HG03025 (cell line): ENCODE measurements around the gene CALCA.
"Not testable (repeated sequence)": the region's sequence is repeated elsewhere in the genome, so short reads cannot be mapped to it uniquely, and the experiment has no call there.

ENCODE experiments used
- ATAC-seq: cut with Tn5 transposase; IDR thresholded peaks from one replicate; pipeline ENCODE4 v1.9.1; 2021; ENCODE audit warnings: mild to moderate bottlenecking, moderate library complexity; ENCODE audit not compliant: unreplicated experiment, low FRiP score

CALCA gene, protein sequence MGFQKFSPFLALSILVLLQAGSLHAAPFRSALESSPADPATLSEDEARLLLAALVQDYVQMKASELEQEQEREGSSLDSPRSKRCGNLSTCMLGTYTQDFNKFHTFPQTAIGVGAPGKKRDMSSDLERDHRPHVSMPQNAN

GRCh38 chr11:14971865-14972580, at the start of gene CALCA:
Gene CALCA (minus strand): TSS chr11:14972351. CDS start chr11:14971192, 1,159 bp downstream.
- ATAC-seq, result no peak

DNA sequence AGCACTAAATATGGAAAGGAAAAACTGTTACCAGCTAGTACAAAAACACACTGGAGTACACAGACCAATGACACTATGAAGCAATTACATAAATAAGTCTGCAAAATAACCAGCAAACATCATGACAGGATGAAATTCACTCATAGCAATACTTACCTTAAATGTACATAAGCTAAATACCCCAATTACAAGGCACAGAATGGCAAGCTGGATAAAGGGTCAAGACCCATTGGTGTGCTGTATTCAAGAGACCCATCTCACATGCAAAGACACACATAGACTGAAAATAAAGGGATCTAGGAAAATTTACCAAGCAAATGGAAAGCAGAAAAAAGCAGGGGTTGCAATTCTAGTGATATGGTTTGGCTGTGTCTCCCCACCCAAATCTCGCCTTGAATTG, 44.0 kb upstream of the CALCA start:
- ATAC-seq, result no peak

GRCh38 chr11:15011776-15012345, 39.7 kb upstream of the CALCA start:
- no peak for ATAC-seq

- no peak for ATAC-seq
These were observed 38.7 kb upstream of the CALCA start for GRCh38 chr11:15010865-15011264.

DNA sequence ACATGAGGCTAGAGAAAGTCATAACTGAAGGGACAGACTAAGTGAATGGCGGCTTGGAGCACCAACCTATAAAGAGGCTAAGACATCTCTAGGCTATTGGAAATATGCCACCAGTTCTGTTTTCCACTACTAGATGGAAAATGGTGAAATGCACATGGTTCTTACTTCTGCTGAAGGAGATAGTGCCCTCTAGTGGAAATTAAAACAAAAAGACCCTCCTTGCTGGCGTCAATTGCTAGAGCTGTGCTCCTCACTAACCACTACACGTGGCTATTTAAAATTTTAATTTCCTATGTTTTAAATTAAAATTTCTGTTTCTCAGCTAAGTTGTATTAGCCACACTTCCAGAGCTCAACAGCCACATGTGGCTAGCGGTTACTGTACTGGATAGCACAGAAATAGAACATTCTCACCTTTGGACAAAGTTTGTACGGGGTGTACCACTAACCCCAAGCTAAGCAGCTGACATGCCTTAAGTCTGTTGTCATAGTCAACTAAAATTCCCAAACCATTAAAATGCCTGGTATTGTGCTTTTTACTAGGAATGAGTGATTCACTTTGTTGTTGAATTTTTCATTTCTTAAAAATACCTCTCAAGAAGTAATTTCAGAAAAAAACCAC, 34.1 kb upstream of the CALCA start:
- no peak for ATAC-seq

GRCh38 chr11:14988133-14988532, 16.0 kb upstream of the CALCA start:
- not testable (repeated sequence) for ATAC-seq

DNA sequence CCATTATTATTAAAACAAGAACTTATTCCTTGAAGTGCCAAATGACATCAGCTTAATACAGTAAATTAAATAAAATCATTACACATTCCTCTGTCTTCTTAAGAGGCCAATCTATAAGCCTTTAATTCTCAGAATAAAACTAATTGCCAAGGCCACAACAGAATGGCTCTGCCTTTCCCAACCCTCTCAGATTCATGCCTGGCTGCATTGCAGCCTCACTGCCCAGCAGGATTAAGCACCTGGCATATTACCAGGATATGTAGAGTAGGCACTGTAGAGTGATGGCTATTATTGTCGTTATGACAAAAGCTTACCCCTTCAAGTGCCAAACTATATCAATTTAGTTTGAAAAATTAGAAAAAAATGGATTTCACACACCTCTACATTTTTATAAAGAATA, 9.4 kb upstream of the CALCA start:
- no peak for ATAC-seq

- no peak for ATAC-seq
These were observed 8.7 kb upstream of the CALCA start for GRCh38 chr11:14980854-14981253.

DNA sequence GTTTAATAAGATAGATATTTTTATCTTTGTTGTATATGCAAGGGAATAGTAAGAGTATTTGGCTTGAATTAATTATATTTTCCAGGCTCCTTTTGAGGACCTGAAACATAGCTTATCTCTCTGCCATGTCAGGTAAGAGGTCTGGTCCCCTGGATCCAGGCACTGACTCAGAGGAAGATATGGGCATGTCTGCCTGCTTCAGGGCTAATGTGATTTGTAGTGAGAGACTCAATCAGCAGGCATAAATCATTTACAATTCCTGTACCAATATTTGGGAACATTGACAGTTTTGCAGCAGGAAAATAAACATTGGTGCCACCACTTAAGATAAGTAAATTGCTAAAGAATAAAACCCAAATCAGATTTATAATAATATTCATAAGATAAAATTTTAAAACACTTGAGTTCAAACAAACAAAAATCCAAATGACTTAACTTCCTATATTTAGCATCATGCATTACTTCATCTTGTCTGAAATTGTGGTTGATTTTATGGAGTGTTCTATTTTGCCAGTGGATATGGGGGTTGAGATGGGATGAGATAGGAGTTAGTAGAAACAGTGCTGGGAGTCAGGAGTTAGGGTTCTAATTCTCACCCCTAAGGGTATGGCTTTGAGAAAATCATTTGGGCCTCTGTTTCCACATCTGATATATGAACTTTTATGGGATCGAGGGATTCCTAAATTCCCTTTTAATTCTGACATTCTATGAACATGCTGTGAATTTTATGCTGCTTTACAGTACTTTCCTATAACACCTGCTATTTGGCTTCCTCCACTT, 5.1 kb upstream of the CALCA start:
- no peak for ATAC-seq

GRCh38 chr11:14975252-14975587, 3.1 kb upstream of the CALCA start:
- ATAC-seq, result no peak

GRCh38 chr11:14974515-14975251, 2.5 kb upstream of the CALCA start:
- no peak for ATAC-seq

DNA sequence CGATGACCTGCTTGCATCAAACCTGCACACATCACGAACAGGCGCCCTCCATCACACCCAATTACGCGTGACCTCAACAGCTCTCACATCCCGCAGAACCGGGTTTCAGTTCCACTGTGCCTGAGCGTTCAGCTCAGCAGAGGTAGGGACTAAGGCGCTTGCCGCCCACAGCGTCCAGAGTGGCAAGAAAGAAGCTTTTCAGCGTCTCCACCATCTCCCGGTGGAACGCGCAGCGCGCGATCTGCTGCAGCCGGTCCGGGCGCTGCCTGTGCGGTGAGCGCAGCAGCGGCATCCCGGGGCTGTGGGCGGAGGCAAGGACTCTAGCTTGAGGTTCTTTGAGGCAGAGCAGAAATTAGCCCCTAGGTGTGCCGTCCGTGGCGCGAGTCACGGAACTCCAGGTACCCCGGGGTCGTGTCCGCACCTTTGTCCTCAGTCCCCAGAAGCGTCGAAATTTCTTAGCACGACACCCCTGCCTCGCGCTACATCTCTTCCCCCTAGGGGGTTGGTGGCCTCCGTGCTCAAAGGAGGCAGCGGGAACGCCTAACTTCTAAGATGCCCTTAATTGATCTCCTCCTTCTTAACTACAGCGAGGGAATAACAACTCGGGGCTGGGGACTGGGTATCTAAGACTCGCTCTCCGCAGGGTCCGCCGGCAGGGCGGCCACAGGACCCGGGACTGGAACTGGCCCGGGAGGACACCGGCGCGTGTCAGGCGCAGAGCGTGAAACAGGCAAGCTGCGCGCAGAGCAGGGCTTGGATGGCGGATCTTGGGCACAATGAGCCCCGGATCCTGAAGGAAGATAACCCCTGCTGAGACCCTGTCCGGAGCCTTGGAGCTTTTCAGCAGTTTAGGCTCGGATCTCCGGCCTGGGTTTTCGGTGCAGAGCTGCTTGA, 1.7 kb upstream of the CALCA start:
- no peak for ATAC-seq

- ATAC-seq, result no peak
These were observed 687 bp upstream of the CALCA start for GRCh38 chr11:14972581-14973495.

GRCh38 chr11:14969901-14970323, 2.2 kb downstream of the CALCA start:
- ATAC-seq, result peak; percentile 45

DNA sequence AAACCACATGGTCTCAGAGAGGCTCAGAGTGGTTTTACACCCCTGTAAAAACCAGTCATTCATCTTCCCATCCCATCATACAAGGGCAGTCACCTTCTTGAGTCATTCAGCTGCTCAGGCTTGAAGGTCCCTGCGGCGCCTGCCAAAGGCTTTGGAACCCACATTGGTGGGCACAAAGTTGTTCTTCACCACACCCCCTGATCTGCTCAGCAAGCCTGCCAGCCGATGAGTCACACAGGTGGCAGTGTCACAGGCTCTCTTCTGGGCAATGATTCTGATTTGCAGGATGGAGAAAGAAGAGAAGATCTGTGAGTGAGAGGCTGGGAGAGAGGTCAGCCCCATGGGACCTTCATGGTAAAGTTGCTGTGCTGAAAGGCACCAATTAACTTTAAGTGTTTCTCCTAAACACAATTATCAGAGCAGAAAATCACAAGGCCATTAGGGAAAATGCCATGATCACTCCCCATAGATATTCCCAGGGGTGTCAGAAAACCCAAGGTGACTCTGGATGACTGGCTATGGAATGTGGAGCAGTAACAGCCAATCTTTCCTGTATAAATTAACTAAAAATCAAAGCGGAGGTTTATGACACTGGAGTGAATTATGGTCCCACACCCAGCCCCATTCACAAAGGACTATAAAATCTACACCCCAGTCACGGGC, 4.4 kb downstream of the CALCA start:
- ATAC-seq, result no peak

DNA sequence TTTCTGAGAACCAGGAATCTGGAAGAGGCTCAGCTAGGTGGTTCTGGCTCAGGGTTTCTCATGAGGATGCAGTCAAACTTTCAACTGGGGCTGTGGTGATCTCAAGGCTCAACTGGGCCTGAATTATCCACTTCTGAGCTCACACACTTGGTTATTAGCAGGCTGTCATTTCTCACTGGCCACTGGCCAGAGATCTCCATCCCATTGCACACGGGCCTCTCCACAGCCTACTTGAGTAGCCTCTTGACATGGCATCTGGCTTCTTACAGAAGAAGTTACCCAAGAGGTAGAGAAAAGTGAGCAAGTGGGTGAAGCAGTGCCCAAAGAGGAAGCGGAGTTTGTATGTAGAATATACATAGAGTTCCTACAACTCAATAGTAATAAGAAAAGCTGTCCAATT, 16.0 kb downstream of the CALCA start:
- no peak for ATAC-seq

DNA sequence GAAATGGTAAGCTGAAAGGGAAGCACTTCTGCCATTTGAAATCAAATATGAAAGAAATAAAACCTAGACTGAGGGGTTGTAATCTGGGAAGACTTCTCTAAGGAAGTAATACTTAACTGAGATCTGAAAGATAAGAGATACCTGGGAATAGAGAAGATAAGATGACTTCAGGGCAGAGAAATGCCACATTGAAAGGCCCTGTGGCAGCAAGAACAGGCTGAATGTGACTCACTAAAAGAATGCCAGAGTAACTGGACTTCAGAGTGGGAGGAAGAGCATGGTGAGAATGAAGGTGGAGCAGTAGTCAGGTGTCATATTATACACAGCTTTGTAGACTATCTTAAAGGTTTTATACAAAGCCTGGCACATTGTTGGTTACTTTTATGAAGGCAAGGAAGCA, 17.6 kb downstream of the CALCA start:
- no peak for ATAC-seq

DNA sequence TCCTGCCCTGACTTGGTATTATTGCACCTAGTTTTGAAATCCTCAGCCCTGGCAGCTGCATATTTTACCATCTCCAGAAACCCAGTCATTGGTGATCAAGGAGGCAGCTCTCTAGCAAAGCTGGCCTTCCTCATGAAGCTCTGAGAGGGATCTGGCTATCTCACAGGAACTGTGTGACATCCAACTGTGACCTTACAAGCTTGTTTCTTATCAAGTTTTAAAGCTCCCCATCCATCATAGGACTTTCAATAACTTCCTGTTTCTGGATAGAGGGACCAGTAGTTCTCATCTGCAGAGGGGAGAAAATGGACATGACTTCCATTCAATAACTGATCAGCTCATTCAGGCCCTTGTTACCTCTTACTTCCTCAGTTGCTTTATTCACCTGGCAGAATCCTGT, 18.2 kb downstream of the CALCA start:
- no peak for ATAC-seq
